ENCODE measurements around the gene SENP1. TPM values are rescaled to one million over a fixed set of nuclear protein-coding genes. Genes with fewer than 3 reads are reported as not detected.

Gene SENP1
- total RNA-seq, 1 experiment from 2014 or later = 28.8 TPM

DNA sequence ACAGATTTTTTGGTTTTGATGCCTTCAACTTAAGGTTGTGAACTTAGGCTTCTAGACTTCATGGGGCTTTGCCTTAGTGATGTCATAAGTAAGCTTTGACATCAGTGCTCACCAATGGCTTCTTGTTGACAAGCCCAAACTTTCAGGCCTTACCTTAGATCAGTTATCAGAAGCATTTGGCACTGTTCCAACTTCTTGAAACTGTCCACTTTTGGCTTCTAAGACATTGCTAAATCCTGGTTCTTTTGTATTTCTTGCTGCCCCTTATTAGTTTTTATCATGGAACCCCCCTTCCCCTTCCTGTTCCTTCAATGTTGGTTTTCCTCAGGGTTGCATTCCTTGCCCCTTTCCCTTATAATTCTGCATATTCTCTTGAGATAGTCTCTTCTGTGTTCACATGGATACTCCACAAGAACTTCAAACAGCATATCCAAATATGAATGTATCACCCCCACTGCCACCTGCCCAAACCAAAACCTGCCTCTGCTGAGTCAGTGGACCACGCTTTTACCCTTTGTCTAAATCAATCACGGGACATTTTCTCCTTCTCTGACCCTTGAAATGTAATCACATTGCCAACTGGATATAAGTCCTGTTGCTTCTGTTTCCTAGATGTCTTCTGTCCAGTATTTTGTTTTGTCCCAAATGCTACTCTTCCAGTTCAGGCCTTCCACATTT is 21.2 kb upstream of the SENP1 start:
- Histone ChIP-seq H4K5ac (ENCODE audit: insufficient read length, low read depth, low read length) (no peak overlapping the region), H3K4me2 (ENCODE audit: insufficient read depth, insufficient read length, low read length) (no peak overlapping the region), H3K79me2 (ENCODE audit: insufficient read depth, low read length) (no peaks in the 10 kb centered on the region), H3K4me1 (ENCODE audit: insufficient read depth, low read length) (no peaks in the 10 kb centered on the region), H3K9ac (ENCODE audit: extremely low read depth, insufficient read length, low read length) (no peak overlapping the region), H3K27me3 (ENCODE audit: insufficient read depth, low read length) (no peaks in the 10 kb centered on the region), H3K23ac (ENCODE audit: insufficient read length, low read depth, low read length) (no peak overlapping the region), H4K91ac (ENCODE audit: insufficient read length, low read depth, low read length) (no peak overlapping the region), H4K20me1 (ENCODE audit: control insufficient read depth, insufficient read depth, insufficient read length) (no peaks in the 10 kb centered on the region), H3K4ac (ENCODE audit: low read depth, low read length) (no peak overlapping the region), H2AFZ (ENCODE audit: low read length) (no peak overlapping the region), H2BK20ac (ENCODE audit: low read depth, low read length, poor library complexity, severe bottlenecking) (no peak overlapping the region), H3K23me2 (ENCODE audit: insufficient read length, low read depth, low read length, poor library complexity, severe bottlenecking) (no peaks in the 10 kb centered on the region), H3K18ac (ENCODE audit: insufficient read length, low read depth, low read length) (no peak overlapping the region), H2BK120ac (ENCODE audit: low read depth, low read length, poor library complexity, severe bottlenecking) (no peak overlapping the region), H3K56ac (ENCODE audit: insufficient read length, low read depth, low read length) (no peak overlapping the region), H2BK12ac (ENCODE audit: insufficient read length, low read depth, low read length) (no peak overlapping the region), H2AK5ac (ENCODE audit: insufficient read length, low read length) (no peak overlapping the region), H3K9me3 (ENCODE audit: control insufficient read depth, low read depth, low read length) (no peaks in the 10 kb centered on the region), H3T11ph (ENCODE audit: low read length) (no peak overlapping the region), H3K27ac (ENCODE audit: insufficient read length, low read depth, low read length) (no peak overlapping the region), H2BK5ac (ENCODE audit: insufficient read length, low read length) (no peak overlapping the region), H2BK15ac (ENCODE audit: low read depth, low read length) (no peak overlapping the region), H4K8ac (replicated peaks; ENCODE audit: insufficient read length, low read depth, low read length) (no peak overlapping the region), H3K79me1 (ENCODE audit: insufficient read depth, low read depth, low read length, poor library complexity, severe bottlenecking) (no peaks in the 10 kb centered on the region), H3K14ac (ENCODE audit: insufficient read depth, low read length) (no peak overlapping the region)
- TF ChIP-seq, protein P1, sequence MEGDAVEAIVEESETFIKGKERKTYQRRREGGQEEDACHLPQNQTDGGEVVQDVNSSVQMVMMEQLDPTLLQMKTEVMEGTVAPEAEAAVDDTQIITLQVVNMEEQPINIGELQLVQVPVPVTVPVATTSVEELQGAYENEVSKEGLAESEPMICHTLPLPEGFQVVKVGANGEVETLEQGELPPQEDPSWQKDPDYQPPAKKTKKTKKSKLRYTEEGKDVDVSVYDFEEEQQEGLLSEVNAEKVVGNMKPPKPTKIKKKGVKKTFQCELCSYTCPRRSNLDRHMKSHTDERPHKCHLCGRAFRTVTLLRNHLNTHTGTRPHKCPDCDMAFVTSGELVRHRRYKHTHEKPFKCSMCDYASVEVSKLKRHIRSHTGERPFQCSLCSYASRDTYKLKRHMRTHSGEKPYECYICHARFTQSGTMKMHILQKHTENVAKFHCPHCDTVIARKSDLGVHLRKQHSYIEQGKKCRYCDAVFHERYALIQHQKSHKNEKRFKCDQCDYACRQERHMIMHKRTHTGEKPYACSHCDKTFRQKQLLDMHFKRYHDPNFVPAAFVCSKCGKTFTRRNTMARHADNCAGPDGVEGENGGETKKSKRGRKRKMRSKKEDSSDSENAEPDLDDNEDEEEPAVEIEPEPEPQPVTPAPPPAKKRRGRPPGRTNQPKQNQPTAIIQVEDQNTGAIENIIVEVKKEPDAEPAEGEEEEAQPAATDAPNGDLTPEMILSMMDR (conservative IDR thresholded peaks at IDR 0.05) = no peak
- Mint-ChIP-seq H3K9me3 (no peaks in the 10 kb centered on the region), H3K4me1 (no peaks in the 10 kb centered on the region; a peak in 1 of 4 replicates), H3K36me3 (ENCODE audit: insufficient read depth in 1 of 3, low read depth in 3 of 3) (peaks cover 17 to 73% (median 63%) of the 10 kb centered on the region in 3 experiments), H3K27me3 (ENCODE audit: low read depth) (no peaks in the 10 kb centered on the region; the same call in 1 of the 2 replicates), H3K4me3 (no peak overlapping the region), H3K27ac (no peak overlapping the region)
- WGBS (ENCODE audit: extremely low coverage, insufficient read length, low lambda C conversion rate) = no CpG with 5 or more reads among the region's 2 CpGs
- DNase-seq = no peak
